Suppressor macrophage treated with lipopolysaccharide for 4 hours (primary cell): Measurements from ENCODE around the gene CALB2.
"Not testable (repeated sequence)": the region's sequence is repeated elsewhere in the genome, so short reads cannot be mapped to it uniquely, and the experiment has no call there.

Experiments
- DNase-seq: peaks from one replicate; pipeline ENCODE4 v3.0.0-alpha.2; 2020

CALB2 gene, protein sequence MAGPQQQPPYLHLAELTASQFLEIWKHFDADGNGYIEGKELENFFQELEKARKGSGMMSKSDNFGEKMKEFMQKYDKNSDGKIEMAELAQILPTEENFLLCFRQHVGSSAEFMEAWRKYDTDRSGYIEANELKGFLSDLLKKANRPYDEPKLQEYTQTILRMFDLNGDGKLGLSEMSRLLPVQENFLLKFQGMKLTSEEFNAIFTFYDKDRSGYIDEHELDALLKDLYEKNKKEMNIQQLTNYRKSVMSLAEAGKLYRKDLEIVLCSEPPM

DNA sequence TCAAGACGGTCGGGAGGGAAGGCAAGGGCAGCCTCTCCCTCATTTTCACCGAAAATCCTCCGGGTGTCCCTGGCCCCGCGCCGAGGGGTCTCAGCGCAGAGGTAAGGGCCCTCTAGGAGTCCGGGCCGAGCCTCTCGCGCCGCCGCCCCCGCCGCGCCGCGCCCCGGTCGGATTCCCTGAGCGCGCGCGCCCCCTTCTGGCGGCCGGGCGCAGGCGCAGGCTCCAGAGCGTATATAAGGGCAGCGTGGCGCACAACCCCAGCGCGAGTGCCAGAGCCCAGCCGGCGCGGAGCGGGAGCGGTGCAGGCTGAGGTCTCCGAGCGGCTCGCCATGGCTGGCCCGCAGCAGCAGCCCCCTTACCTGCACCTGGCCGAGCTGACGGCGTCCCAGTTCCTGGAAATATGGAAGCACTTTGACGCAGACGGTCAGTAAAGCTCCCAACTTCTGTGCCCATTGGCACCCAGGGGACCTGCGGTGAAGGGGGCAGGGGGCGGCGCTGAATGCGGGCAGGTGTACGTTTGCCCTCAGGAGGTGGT lies at the start of gene CALB2:
Gene CALB2 (plus strand): TSS at position 260 of the 535 bp plus-strand sequence. CDS start 70 bp downstream, at position 330.
- peak; percentile 75 for DNase-seq

DNA sequence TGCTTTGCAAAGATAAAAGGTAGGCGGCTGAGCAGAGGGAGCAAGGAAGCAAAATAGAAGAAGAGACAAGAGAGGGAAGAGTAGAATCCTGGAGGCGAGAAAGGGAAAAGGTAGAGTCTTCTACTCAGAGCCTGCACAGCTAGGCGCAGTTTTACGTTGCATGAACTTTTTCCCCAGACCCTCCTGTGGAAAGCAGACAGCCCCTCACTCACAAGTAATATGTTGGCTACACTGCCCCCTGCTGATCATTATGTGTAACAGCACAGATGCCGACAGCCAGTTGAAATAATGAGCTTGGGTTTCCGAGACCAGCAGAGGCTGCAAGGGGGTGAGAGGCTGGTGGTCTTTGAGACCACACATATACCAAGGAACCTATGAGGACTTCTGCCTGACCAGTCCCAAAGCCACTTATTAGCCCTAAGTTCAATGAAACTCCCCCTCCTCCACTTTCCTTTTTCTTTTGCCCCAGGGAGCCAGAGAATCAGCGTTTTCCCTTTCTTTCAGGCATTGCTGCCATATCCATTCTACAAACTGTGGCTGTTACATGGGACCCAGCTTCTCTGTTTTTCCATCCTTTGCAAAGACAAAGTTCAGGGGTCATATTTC lies 46.9 kb upstream of the CALB2 start:
- peak; percentile 42 for DNase-seq

DNA sequence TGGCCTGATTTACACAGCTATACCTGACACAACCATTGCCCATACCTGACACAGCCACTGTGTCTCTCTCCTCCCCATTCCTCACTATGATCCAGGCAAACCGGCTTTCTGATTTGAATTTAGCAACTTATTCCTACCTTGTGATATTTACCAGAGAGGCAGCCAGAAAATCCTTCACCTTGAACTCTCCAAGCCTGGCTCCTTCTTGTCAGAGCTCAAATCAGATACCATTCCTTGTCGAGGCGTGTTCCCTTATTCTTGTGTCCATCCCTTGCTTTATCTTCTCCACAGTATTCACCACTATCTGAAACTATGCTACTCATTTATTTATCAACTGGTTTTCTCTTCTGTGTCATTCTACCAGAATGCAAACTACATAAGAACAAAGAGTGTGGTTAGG lies 44.9 kb upstream of the CALB2 start:
- not testable (repeated sequence) for DNase-seq

DNA sequence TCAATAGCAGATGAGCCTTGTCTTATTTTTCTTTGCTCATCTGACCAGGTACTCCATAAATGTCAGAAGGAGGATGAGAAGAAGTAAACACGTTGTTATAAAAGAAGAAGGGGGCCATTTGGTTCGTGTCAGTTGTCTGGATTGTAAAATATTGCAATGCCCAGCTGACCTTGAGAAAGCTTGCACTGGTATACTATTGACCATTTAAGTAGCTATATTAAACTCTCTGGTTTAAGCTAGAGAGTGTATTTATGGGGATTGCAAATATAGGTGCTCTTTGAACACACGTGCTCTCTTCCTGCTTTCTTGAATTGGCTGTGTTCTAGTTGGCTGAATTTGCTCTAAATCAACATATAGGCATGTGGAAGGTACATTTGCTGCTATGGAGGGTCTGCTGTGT lies 43.3 kb upstream of the CALB2 start:
- DNase-seq: no peak

DNA sequence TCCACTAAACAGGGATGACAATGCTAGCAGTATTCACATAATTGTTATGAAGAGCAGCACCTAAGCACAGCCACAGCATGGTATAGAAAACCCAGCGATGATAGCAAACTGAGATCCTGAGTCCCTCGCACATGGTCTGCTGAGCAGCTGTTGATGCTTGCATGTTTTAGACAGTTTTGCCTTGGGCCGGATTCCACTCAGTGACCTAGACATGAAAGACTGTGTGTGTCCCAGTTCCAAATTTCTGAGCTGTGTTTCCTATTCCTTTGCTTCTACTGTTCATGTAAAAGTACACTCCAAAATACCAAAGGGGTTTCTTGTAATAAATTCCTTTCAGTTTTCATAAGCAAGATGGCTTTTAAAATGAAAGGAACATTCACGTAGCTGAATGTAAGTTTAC lies 38.5 kb upstream of the CALB2 start:
- no peak for DNase-seq

DNA sequence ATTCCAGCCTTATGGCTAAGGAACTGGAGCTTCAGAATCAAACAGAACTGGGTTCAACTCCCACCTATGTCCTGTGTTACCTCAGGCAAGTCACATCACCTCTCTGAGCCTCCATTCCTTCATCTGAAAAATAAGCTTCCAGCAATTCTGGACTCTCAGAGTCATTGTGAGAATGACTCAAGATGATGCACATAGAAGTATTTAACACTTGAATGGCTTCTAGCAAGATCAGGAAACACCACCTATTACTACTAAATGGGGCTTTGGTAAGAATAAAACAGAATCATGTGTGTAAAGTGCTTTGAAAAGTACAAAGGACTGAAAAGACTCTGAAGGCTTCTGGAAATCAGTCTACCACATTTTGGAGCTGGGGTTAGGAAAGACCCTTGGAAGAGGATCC lies 30.8 kb upstream of the CALB2 start:
- no peak for DNase-seq

DNA sequence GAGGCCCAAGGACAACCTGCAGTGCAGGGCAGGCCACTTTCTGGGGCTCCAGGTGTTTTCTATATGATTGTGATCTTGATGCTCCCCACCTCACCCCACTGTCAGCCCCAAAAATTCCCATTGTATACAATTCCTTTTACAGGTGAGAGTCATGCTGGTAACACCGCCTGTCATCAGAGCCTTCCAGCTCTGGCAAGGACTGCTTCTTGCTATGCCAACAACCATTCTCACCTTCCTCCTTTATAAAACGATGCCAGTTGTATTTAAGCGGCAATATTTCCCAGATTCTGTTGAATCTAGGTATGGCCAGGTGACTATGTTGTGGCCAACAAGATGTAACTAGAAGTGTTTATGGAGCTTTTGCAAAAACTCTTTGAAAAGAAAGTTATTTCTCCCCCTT lies 30.4 kb upstream of the CALB2 start:
- DNase-seq: no peak

DNA sequence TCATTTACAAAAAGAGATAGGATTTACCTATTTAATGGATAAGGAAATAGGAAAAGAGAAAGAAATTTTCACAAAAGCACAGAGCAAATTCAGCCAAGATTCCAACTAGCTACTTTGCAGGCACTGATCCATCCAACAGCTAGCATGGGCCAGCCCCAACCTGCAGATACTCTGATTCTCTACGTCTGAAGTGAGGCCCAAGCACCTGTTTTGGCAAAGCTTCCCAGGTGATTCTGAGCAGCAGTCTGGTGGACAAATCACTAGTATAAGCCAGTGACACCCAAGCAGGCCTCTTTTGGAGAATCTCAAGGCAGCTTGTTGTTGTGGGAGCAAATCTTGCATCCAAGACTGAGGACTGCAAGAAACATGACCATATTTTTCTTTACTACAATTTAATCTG lies 20.9 kb upstream of the CALB2 start:
- no peak for DNase-seq

DNA sequence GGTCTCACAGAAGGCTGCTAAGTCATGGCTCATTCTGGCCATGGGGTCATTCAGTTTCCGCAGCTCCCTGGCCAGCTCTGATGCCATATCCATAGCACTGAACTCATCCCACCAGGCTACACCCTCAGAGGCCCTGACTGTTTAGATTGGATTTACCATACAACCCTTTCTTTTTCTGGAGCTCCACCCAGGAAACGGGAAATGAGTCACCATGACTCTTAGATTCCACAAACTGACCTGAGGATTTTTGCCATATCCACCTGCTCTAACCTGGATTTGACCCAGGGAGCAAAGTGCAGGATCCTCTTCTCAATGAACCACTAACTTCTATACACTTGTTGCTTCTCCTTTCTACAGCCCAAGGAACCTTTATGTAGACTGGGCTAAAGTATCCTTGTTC lies 20.3 kb upstream of the CALB2 start:
- DNase-seq: no peak

DNA sequence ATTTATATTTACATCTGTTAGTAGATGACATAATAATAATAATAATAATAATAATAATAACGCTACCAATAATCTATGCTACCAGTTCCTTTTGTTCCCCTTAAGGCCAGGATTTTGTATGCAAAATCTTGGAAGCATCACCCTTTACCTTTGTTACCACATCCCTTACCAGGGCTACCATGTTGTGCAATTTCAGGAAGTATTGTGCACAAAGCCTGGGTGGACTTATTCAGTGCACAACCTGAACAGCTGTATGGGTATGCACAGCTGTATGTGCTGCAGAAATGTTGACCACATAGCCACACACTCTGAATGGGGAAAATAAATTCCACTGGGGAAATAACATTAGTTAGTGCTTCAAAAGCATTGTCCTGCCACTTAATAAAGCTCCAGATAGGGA lies 19.9 kb upstream of the CALB2 start:
- no peak for DNase-seq

DNA sequence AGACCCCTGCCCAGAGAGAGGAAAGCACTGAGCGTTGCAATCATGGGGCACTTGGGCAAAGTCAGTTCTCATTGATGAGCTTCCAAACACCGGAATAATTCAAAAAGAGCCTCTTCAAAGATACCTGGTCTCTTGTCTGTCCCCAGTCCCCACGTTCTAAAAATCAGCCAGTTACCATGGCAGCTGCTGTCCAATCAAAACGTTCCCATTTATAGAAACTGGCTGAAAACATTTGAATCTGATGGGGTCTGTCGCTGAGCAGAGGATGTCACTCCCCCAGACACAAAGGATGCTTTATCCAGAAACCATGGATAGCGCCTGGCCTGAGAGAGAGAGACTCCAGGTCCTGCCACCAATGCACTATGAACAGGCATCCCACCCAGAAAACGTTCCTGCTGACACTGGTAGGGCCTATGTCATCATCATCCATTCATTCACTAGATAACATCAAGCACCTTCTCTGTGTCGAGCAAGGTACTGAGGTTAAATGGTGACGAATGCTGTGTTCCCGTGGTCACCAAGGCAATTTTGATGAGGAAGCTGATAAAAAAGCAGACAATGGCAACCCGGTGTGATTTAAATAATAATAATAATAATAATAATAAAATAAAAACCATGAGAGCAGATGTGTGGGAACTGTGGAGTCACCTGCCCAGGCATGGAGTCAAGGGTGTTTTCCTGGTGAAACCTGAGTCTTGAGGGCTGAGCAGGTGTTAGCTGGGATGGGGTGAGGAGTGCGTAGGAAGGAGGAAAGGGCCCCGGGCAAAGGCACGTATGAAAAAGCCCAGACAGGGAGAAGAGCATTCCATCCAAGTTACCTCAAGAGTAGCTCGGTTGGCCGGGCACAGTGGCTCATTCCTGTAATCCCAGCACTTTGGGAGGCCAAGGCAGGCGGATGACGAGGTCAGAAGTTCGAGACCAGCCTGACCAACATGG lies 19.0 kb upstream of the CALB2 start:
- no peak for DNase-seq

DNA sequence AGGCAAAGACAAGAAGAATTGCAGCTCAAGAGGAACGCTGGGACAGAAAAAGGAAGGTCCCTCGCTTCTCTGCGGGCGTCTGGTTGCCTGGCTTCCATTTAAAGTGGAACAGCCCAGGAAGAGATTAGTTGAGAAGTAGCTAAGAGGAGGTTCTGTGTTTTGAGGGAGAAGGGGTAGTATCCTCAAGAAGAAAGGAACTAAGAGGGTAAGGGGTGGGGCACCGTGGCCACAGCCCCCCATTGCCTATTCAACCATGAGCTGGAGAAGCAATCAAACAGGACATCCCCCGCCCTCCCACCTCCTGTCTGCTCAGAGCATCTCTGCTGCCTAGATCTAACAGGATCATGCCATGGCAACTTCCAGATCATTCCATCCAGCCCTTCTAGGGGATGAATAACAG lies 18.1 kb upstream of the CALB2 start:
- DNase-seq: no peak

DNA sequence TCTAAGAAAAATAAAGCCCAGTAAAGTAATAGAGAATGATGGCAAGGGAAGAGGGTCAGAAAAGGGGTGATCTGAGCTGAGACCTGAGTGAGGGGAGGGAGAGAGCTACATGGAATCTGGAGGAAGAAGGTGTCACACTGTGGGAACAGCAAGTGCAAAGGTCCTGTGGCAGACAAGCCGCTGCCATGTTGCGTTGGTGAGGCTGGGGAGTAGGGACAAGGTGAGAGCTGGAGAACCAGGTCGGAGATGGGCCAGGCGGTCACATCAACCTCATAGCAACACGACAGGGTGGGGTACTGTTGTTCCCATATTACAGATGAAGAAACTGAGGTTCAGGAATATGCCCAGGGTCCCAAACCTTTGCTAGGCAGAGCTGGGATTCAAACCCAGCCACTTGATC lies 16.6 kb upstream of the CALB2 start:
- no peak for DNase-seq

DNA sequence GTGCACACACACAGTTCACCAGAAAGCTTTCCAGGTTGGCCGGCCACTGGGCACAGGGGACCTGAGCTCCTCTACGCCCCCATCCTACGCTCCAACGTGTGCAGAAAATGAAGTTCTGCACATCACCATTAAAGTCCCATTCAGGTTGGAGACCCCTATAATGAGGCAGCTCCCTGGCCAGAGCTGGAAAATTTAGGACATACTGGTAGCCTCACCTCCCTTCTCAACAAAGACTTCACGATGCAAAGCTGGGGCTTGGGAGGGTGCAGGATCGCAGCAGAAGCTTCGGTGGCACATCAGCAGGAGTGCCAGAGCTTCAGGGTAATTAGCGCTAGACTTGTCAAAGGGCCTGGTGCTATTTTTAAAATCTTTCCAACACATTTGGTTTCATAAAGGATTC lies 15.4 kb upstream of the CALB2 start:
- DNase-seq: no peak

DNA sequence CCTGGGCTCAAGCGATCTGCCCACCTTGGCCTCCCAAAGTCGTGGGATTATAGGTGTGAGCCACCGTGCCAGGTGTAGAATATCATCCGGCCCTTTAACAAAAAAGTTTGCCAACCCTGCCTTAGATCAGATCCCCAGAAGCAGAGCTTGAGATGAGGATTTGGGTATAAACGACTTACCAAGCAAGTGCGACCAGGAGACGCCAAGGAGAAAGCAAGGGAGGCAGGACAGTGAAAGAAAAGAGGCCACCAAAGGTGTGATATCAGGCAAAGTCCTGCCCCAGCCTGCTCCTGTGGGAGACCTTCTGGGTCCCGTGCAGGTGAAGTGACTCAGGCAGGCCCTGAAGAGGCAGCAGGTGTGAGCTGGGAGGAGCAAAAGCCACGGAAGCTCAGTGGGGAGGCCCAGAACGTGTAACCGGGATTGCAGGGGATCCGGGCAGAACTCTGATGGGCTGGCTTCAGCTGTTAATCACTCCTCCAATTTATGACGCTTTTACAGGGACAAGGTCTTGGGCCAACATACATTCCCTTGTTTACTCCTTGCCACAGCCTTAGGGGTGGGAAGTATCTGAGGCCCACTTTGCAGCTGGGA lies 14.1 kb upstream of the CALB2 start:
- no peak for DNase-seq

DNA sequence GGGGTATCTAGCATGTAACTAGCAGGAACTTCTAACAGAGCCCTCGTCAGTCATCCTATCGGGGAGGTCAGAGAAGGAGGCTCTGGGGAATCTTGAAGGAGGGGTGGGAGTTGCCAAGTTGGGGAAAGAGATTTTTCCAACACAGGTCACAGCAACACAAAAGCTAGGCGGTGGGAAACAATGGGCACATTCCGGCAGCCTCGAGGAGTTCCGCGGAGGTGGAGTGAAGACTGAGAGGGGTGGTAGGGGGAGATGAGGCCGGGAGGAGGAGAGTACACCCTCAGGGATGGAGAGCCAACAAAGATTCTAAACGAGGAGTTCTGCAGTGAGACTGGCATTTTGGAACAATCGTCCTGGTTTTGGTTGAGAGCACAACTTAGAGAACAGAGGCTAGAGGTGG lies 13.5 kb upstream of the CALB2 start:
- DNase-seq: no peak

DNA sequence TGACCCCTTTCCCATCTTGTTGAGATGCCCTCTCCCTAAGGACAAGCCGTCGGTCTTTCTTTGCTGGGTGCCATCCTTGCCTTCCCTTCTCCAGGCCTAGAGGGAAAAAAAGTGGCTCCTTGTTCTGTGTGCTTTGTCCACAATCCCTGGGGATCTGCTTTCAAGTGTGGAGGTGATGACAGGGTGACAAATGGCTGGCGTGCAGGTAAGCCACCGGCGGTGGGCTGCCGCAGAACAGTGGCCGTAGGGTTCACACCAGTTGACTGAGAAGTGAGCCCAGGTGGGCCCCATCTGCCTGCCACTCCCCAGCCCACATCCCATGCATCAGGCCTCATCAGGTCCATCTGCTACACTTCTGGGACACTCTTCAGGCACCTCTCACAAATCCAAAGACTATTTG lies 11.4 kb upstream of the CALB2 start:
- no peak for DNase-seq

DNA sequence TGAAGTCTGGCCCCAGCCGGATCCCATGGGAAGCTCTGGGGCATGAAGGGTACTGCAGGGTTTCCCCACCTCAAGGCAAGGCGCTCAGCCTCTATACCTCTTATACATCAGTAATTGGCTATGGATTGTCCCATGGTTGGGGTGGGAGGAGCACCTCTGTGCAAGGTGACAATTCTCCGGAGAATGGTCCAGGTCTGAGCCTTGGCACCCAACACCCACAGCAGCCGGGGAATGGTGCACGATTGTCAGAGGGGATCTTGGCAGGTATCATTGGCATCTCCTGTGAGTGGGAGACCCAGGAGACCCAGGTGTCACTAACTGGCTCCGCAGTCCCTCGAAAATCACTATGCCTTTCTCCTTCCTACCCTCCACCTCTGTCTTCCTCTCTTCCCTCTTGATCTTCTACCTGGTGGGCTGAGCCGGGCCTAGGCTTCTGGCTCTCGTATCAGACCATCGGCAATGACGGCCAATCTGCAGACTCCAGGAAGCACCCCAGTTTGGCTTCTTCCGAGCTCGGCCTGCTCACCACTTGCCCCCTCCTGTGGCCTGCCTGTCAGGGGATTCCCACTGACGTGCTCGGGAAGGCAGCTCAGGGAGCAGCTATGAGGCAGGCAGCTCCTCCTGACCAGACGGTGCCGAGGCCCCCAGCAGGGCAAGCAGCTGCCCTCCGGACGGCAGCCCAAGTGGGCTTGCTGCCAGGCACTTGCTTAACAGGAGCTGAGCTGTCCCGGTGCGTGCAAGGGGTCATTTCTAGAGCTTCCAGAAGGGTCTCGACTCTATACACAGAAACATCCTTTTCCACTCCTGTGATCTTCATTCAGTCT lies 10.0 kb upstream of the CALB2 start:
- no peak for DNase-seq

DNA sequence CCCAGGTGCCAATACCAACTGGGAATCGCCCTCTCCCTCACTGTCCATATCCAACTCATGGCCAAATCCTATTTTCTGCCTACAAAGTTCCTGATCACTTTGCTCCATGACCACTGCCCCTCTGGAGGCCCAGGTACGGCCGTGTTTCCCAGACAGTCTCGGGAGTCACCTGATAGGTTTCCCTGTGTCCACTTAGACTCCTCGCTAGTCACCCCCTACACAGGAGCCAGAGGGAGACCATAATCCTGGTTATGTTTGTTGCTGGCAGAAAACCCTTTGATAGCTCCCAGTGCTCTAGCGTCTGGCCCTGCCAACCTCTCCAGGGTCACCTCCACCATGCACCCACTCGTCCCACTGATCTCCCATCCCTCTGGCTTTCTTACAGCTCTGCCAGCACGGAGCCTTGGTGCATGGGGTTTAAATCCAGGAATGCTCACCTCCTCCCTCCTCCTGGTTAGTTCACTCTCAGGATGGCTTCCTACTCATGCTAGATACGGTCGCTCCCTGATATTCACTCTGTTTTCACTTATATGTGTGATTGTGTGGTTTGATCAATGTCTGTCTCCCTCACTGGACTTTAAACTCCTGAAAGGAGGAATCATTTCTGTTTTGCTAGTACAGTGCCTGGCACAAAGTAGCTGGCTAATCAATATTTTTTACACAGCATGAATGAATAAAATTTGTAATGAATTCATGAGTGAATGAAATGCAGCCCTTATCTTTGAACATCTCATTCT lies 7.5 kb upstream of the CALB2 start:
- no peak for DNase-seq

DNA sequence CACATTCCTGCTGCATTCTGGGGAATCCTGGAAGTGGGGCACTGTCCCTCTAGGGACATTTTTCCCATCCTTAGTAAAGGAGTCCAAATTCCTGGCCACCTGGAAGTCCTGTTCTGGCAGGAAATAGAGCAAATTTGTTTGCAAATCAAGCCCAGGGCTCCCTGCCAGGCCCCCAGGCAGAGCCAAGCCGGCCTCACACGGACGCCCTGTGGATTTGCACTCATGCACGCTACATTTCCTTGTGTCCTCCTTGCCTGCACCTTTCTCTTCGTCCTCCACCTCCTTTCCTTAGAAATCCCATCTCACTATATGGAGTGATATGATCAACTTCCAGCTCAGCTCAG lies 7.0 kb upstream of the CALB2 start:
- no peak for DNase-seq

DNA sequence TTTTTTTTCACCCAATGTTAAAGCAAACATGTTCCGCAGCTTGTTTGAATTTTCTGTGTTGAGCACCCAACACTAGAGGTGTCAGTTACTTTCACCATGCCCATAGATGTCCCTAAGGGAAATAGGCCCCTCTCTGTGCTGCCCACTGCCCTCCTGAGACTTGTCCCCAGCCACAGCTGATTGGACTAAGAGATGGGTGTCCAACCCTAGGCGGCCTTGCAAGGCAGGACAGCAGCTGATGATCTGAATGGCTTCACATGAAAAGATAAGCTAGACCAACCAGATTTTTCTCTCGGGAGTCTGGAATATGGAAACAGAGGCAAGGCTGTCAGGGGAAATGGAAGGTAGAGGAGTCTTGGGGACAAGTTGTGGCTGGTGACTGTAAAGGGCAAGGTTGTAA lies 6.1 kb upstream of the CALB2 start:
- no peak for DNase-seq

DNA sequence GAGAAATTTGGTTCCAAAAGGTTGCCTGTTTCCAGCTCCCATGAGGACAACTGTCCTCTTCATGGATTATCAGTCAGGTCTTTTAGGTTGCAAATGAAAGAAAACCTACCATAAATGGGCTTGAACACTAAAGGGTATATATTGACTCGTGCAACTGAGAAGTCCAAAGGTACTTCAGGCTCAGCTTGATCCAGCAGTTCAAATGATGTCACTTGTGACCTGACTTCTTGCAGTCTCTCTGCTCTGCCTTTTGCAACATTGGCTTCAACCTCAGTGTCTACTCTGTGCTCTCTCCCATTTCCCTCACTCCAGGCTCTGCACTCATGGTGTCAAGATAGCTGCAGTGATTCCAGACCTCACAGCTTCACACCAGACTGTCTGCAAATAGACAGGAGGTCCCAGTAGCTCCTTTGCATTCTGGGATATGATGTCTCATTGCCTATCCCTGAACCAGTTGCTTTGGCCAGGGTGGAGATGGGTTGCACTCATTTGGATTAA lies 5.5 kb upstream of the CALB2 start:
- DNase-seq: no peak
